ENCODE results near the gene DONSON. TPM values are rescaled to one million over a fixed set of nuclear protein-coding genes. Genes with fewer than 3 reads are reported as not detected.

The DONSON gene
- total RNA-seq, 1 experiment from 2014 or later = 35.3 TPM

DNA sequence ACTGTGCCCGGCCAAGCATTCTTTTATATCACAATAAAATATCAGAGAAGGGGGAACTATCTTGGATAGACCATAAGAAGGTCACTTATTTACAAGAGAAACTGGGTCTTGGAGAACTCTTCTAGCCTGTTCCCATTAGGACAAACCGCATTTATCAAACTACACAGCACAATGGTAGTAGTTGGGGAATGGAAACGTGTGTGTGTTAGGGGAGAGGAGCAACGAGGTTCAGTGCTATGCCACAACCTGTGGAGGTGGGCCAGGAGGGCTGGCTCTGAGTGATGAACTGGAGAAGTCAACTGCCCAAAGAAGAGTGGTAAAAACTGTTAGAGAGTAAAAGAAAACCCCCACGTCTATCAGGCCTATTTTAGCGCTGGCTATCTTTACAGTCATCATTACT is 1.6 kb downstream of the DONSON start:
- TF ChIP-seq, protein P1, sequence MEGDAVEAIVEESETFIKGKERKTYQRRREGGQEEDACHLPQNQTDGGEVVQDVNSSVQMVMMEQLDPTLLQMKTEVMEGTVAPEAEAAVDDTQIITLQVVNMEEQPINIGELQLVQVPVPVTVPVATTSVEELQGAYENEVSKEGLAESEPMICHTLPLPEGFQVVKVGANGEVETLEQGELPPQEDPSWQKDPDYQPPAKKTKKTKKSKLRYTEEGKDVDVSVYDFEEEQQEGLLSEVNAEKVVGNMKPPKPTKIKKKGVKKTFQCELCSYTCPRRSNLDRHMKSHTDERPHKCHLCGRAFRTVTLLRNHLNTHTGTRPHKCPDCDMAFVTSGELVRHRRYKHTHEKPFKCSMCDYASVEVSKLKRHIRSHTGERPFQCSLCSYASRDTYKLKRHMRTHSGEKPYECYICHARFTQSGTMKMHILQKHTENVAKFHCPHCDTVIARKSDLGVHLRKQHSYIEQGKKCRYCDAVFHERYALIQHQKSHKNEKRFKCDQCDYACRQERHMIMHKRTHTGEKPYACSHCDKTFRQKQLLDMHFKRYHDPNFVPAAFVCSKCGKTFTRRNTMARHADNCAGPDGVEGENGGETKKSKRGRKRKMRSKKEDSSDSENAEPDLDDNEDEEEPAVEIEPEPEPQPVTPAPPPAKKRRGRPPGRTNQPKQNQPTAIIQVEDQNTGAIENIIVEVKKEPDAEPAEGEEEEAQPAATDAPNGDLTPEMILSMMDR (conservative IDR thresholded peaks at IDR 0.05) = no peak
- peak overlapping the region; percentile 21 for H3K4me2 ChIP-seq (ENCODE audit: insufficient read depth, insufficient read length, low read length)
- Mint-ChIP-seq H3K36me3 (ENCODE audit: insufficient read depth in 1 of 3, low read depth in 3 of 3) (peaks cover 9 to 33% (median 33%) of the 10 kb centered on the region in 3 experiments; a peak in 6 of 7 replicates), H3K27ac (no peak overlapping the region; a peak in 1 of 7 replicates), H3K9me3 (no peaks in the 10 kb centered on the region), H3K4me1 (peaks cover 14 to 15% of the 10 kb centered on the region in 2 experiments), H3K27me3 (ENCODE audit: low read depth) (no peaks in the 10 kb centered on the region), H3K4me3 (peak overlapping the region; percentile 70 to 84)
- no peaks in the 10 kb centered on the region for H3K9me3 ChIP-seq (ENCODE audit: control insufficient read depth, low read depth, low read length)
- H4K8ac ChIP-seq (replicated peaks; ENCODE audit: insufficient read length, low read depth, low read length) = no peak overlapping the region
- H3K9ac ChIP-seq (ENCODE audit: extremely low read depth, insufficient read length, low read length) = peak overlapping the region; percentile 9
- no peak overlapping the region for H2AK5ac ChIP-seq (ENCODE audit: insufficient read length, low read length)
- H3K4me1 ChIP-seq (ENCODE audit: insufficient read depth, low read length) = no peaks in the 10 kb centered on the region
- H4K20me1 ChIP-seq (ENCODE audit: control insufficient read depth, insufficient read depth, insufficient read length) = no peaks in the 10 kb centered on the region
- no peak overlapping the region for H3K4ac ChIP-seq (ENCODE audit: low read depth, low read length)
- peaks cover 10% of the 10 kb centered on the region for H3K23me2 ChIP-seq (ENCODE audit: insufficient read length, low read depth, low read length, poor library complexity, severe bottlenecking)
- no peak overlapping the region for H3T11ph ChIP-seq (ENCODE audit: low read length)
- H3K18ac ChIP-seq (ENCODE audit: insufficient read length, low read depth, low read length) = no peak overlapping the region
- H3K27me3 ChIP-seq (ENCODE audit: insufficient read depth, low read length) = no peaks in the 10 kb centered on the region
- no peak overlapping the region for H4K91ac ChIP-seq (ENCODE audit: insufficient read length, low read depth, low read length)
- no peak overlapping the region for H2BK12ac ChIP-seq (ENCODE audit: insufficient read length, low read depth, low read length)
- no peak overlapping the region for H3K14ac ChIP-seq (ENCODE audit: insufficient read depth, low read length)
- no peak overlapping the region for H2BK15ac ChIP-seq (ENCODE audit: low read depth, low read length)
- no peak overlapping the region for H2BK20ac ChIP-seq (ENCODE audit: low read depth, low read length, poor library complexity, severe bottlenecking)
- no peak overlapping the region for H3K27ac ChIP-seq (ENCODE audit: insufficient read length, low read depth, low read length)
- H3K79me1 ChIP-seq (ENCODE audit: insufficient read depth, low read depth, low read length, poor library complexity, severe bottlenecking) = no peaks in the 10 kb centered on the region
- DNase-seq = no peak
- no peak overlapping the region for H4K5ac ChIP-seq (ENCODE audit: insufficient read length, low read depth, low read length)
- no peak overlapping the region for H3K23ac ChIP-seq (ENCODE audit: insufficient read length, low read depth, low read length)
- H2BK5ac ChIP-seq (ENCODE audit: insufficient read length, low read length) = no peak overlapping the region
- no CpG with 5 or more reads among the region's 6 CpGs for WGBS (ENCODE audit: extremely low coverage, insufficient read length, low lambda C conversion rate)
- 0 out of 2 replicates have a peak, but pooled peaks cover 4% of the 10 kb centered on the region for H3K79me2 ChIP-seq (ENCODE audit: insufficient read depth, low read length)
- H3K56ac ChIP-seq (ENCODE audit: insufficient read length, low read depth, low read length) = no peak overlapping the region
- H2AFZ ChIP-seq (ENCODE audit: low read length) = no peak overlapping the region
- no peak overlapping the region for H2BK120ac ChIP-seq (ENCODE audit: low read depth, low read length, poor library complexity, severe bottlenecking)

All from H9 (cell line).